Left renal pelvis (tissue), 4 donors: ENCODE results near the gene KIAA0319L. TPM values are rescaled to one million over a fixed set of nuclear protein-coding genes. Genes with fewer than 3 reads are reported as not detected.
"Not testable (repeated sequence)": the region's sequence is repeated elsewhere in the genome, so short reads cannot be mapped to it uniquely, and the experiment has no call there.

Source experiments
- DNase-seq, 4 donors: peaks; one replicate each; pipeline ENCODE4 v3.0.0-alpha.2; 2013; ENCODE audit warnings: low read depth in 4 of 4, low spot score in 3 of 4
- polyA plus RNA-seq, 4 donors: library from polyadenylated mRNA; unstranded; fragments of 120-200 nt; gene quantifications; one replicate each; pipeline ENCODE4 v1.2.1, GENCODE V29; 2013; ENCODE audit not compliant: insufficient read length in 4 of 4

KIAA0319L gene
- 10 to 100 TPM; 40.7 to 72.8 (median 62.3) TPM for polyA plus RNA-seq

DNA sequence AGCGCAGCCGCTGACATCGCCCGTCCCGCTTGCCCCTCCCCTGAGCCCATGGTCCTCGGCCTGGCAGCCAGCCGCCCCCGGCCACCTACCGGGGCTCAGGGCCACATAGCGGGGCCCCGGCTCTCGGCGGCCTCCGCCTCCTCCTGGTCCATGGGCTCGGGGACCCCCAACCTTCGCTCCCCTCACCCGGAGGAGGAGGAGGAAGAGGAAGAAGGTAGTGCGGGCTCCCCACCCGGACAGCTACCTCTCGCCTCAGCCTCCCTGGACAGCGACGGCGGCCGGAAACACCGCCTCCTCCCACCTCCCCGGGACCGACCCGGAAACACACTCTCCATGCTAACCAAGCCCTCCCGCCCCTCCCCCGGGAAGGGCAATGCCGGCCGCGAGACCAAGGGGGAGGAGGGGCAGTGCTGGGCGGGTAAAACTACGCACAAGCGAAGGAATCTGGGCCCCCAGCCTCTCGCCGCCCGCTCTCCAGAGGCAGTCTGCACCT lies at the start of gene KIAA0319L:
Gene KIAA0319L, minus strand, starts transcription at position 286 of the 493 bp plus-strand sequence. CDS start 2,912 bp downstream, outside the sequence.
- peak in 1 of 4 donors; percentile 78 for DNase-seq

DNA sequence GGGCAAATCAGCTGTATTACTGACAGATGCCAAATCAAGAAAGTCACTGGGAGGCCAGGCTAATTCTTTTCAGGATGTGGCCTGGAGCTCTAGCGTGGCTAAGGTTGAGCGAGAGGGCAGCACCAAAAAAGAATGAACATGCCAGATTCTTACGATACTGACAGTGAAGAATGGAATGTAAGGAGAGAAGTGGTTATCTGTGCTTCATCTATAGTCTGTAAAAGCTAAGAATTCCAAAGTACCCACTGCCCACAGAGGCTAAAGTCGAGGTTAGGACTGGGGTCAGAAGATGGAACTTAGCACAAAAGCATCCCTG lies 48.6 kb upstream of the KIAA0319L start:
- DNase-seq: no peak

DNA sequence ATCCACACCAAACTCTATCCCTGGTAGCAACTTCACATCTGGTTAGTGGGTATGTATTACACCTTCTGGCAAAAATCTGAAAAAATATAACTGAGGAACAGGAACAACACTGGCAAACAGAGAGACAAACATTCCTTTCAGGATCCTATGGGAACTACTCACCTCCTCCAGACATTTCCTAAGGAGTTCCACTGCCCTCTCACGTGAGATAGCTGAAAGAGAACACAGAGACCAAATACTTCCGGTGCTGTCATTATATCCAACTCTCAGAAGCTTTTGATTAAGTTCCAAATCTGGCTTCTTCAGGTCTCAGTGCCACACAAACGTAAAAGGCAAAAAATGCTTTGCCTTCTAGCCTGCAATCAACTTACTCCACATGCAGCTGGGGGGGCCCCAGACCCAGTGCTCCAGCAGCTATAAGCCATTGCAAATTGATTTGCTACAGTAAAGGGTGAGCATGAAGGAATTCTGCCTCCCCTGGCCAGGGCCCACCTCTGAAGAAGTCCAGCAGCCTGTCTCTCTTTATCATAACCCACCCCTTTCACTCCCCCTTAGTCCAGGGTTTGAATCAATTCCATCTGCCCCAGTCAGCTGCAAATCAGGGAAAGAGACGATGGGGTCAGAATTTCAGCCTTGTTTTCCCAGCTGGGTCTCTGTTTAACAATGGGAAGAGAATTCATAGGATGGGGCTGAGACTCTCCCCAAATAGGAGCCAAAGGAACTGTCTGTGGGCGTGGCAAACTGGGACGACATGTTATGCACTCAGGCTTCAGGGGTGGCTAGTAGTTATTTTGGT lies 48.1 kb upstream of the KIAA0319L start:
- no peak for DNase-seq

DNA sequence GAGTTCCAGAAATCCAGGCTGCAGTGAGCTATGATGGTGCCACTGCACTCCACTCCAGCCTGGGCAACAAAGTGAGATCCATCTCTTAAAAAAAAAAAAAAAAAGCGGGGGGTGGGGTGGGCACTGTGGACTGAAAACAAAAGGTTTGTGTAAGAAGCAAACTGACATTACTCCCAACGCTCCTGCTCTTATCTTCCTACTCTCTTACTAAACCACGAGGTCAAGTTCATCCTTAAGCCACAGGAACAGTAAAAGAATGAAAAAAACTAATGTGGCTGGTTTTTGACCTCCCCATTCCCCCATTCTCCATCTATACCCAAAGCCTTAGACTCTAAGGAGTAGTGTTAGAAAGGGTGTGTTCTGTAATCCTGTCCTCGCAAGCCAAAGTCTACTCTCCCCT lies 46.7 kb upstream of the KIAA0319L start:
- DNase-seq: no peak

DNA sequence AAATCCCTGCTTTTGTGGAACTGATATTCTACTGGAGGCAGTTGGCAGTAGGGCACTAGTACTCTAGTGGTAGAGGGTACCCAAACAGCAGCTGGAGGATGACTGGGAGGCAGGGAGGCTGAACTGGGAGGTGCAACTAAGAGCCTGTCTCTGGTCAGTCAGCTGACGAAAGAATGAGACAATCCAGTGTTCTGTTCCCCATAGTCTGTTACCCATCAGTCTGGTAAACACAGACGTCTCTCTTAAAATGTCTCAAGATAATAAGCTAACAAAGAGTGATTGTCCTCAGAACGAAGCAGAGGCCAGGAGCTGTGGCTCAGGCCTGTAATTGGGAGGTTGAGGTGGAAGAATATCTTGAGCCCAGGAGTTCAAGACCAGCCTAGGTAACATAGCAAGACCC lies 46.3 kb upstream of the KIAA0319L start:
- no peak for DNase-seq

DNA sequence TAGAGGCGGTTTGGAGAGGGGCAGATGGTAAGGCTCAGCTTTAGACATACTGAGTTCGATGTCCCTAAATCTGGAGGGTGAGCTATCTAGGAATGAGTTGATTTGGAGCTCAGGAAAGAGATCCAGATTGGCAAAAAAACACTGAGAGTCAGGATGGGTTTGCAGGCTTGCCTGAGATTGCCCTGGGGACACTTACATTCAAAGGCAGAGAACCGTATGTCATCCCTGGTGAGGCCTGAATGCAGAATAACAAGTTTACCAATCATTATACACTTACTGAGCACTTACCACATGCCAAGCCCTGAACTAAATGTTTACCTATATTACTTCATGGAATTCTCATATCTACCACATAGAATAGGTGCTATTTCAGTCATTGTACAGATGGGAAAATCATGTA lies 43.4 kb upstream of the KIAA0319L start:
- DNase-seq: no peak

DNA sequence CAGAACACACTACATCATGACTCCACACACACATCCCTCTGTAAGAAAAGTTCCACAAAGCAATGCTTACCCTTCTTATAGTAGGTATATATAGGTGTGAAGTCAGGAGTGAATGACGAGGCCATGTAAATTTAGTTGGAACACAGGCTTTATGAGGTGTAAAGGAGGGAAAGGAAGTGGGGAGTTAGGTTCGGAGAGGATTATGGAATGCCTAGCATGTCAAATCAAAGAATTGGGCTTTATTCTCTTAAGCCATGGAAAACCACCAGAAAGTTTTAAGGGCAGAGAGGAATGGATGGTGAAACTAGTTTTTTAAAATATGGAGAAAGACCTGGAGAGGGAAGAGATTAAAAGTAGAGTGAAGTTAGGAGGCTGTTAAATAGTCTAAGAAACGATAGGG lies 42.2 kb upstream of the KIAA0319L start:
- no peak for DNase-seq

DNA sequence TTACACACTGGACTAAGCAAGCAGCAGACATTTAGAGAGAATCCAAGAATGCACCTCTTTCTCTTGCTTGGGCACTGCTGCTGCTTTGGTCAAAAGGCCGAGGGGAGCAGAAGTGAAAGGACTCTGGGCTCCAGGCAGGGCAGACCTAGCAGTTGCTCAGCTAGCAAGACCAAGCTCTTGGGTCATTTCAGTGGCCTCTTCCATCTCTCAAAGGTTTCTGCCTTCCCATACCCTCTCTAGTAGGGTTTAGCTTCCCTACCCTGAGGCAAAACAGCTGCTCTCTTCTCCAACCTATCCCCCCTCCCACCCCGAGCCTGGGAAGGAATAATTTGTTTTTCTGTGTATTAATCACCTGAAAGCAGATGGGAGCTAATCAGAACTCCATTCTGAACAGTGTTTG lies 41.7 kb upstream of the KIAA0319L start:
- DNase-seq: no peak

DNA sequence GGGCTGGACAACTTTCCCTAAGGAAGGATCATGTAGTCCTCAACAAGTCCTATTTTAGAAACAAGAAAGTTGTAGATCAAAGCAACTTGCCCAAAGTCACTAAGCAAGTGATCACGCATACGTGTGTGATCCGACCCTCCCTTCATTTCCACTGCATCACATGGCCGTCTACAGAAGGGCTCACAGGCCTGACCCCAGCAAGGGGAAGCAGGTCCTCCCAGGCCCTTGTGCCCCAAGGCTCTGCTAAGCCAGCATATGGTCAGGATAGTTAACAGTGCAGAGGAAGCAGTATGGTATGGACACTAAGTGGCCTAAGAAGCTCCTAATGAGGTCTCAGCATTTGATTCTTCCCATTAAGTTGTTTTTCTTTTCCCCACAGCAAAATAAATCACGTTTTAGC lies 40.7 kb upstream of the KIAA0319L start:
- DNase-seq: no peak

DNA sequence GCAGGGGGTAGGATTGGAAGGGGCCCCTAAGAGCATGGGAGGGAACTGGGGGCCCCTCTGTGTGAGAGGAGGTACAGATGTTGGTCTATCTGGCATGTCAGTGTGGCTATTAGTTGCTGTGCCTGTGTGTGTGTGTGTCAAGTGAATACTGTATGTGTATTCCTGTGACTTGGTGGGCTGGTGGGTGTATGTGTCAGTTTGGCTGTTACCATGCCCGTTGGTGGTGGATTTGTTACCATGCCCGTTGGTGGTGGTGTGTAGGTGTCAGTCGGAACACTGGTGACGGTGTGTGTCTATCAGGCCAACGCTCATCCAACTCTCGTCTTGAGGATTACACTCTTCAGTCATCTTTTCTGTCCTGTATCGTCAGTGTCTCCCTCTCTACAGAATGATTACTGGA lies 38.5 kb upstream of the KIAA0319L start:
- no peak for DNase-seq

DNA sequence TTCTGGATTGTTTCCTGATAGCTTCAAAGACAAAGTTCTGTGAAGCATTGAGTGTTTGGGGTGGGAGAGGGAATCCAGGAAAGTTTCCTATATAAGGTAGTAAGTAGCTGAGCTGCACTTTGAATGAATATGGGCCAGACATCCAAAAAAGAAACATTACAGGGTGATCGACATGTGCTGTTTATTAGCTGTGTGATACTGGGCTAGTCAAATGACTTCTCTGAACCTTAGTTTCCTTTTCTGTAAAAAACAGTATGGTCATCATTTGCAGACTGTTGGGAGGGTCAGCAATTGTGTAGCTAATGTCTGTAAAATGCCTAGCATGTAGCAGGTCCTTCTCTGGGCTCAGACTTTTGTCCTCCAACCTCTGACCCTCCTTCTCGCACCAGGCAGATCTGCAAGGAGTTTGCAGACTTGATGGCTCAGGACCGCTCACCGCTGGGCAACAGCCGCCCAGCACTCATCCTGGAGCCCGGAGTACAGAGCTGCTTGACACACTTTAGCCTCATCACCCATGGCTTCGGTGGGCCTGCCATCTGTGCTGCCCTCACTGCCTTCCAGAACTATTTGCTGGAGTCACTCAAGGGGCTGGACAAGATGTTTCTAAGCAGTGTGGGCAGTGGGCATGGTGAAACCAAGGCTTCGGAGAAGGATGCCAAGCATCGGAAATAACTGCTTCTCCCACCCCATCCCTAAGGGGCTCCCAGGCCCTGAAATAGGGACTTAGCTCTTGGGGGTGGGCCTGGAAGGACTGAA lies 37.0 kb upstream of the KIAA0319L start:
- DNase-seq: no peak

DNA sequence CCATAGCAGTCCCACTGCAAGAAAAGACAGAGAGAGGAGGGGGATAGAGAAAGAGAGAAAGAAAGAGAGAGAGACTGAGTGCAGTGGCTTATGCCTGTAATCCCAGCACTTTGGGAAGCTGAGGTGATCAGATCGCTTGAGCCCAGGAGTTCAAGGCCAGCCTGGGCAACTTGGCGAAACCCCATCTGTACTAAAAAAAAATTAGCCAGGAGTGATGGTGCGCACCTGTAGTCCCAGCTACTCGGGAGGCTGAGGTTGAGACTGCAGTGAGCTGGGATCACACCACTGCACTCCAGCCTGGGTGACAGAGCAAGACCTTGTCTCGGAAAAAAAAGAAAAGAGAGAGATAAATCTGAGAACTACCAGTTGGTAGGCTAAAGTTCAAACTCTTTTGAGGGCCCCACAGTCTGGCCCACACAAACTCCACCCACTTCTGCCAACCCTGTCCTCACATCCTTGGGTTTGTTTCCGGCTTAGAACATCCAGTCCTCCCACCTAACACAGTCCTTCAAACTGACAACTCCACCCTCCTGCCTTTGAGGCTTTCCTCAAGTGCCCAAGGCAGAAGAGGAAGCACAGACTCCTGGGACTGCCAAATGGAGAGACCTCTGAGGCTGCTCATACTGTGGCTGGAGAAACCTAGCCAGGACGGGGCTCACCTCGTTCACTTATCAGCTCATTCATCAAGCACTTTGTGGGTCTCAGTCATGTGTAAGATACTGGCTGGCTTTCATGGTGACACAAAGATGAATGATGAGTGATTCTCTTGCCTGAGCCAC lies 36.0 kb upstream of the KIAA0319L start:
- DNase-seq: no peak

DNA sequence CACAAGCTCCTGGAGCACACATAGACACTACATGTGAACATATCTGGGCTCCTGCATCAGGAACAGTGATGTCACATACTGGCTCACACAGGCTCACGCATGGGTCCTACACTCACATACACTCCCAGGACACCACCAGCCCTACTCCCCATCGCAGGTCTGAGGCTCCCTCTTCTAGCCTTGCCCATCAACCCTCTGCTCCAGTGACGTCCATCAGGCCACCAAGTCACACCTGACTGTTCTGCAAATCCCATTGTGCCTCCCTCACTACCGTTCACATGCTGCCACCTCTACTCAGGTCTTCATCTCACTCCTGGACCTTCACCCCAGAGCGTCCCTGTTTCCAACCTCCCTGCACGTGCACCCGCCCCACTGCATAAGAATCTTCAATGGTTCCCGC lies 34.0 kb upstream of the KIAA0319L start:
- no peak for DNase-seq

DNA sequence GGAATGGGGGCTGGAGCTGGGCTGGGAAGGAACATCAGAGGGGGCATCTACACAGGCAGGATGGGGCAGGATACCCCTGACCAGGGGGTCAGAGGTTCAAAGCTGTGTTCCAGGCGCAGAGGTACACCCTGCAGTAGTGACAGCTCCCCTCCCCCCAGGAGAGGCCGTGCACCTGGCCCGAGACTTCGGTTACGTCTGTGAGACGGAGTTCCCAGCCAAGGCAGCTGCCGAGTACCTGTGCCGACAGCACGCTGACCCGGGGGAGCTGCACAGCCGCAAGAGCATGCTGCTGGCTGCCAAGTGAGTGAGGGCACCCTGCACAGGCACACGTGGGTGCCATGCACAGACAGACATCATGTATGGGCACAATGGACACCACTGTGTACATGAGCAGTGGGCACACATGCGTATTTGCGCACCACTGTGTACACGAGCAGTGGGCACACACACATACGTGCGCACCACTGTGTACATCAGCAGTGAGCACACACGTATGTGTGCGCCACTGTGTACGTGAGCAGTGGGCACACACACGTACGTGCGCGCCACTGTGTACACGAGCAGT lies 33.4 kb upstream of the KIAA0319L start:
- no peak for DNase-seq

DNA sequence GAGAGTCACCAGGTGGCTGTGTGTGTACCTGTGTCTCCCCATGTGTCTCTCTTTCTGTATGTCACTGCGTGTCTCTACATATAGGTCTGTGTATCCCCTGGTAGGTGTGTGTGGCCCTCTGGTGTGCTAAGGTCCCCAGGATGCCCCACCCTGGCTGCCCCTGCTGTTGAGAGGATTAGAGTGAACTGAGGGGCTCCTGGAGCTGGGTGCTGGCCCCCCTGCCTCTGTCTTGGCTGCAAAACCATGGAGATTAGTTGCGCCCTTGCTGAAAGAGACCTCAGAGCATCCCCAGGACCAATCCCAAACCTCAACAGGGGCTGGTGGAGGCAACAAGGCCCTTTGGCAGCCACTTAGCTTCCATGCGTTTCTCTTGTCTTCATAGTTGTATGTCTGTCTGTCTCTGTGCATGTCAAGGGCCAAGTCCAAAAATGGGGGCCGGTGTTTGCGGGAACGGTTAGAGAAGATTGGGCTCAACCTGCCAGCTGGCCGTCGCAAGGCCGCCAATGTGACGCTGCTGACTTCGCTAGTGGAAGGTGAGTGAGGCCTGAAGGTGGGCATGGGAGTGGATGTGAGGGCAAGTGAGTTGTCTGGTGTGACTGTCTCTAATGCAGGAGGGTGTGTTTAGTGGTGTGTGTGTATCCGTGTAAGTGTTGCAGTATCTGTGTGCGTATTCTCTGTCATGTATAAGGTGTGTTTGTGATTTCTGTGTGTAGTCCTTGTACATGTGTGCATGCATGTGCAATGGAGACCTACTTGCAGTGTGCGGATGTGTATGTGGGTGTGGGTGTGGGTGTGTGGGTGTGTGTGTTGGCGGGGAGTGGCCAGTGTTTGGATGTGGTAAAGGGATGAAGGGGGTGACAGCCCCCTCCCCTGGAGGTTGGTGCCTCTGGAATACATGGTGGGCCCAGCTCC lies 32.6 kb upstream of the KIAA0319L start:
- DNase-seq: no peak

DNA sequence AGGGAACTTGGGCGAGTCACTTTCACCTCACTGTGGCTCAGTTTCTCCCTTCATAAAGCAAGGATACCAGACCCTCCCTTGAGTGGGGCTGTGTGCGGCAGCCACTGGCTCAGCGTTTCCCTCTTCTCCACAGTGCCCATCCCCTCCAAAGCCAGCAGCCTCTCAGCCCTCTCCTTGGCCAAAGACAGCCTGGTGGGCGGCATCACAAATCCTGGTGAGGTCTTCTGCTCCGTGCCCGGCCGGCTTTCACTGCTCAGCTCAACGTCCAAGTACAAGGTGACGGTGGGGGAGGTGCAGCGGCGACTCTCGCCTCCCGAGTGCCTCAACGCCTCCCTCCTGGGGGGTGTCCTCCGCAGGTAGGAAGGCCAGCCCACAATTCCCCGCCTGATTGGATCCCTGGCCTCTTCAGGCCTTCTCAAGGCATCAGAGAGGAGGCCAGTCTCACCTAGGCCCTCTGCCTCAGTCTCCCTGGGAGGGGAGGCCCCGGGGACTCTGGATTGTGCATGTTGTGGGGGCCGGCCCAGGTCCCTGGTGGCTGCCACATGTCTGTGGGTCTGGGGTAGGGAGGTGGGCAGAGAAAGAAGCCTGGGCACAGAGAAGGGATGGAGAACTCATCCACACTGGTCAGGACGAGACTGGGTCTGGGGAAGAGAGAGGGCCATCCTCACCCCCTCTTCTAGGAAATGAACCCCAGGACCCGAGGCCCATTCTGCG lies 31.2 kb upstream of the KIAA0319L start:
- no peak for DNase-seq

DNA sequence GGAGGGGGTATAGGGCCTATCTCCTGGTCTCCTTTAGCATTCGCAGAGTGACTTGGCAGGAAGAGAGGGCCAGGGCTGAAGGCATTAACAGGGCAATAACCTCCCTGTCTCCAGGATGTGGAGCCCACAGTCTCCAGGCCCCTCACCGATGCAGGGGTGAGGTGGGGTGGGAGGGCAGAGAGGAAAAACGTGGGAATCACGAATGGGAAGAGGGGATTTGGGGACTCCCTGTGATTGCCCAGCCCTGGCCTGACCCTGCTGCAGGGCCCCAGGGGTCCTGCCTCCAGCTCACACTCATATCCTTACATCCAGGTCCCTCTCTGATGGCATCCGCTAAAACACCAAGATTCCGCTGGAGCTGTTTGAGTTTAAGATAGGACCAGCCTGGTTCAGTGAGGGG lies 30.5 kb upstream of the KIAA0319L start:
- no peak for DNase-seq

DNA sequence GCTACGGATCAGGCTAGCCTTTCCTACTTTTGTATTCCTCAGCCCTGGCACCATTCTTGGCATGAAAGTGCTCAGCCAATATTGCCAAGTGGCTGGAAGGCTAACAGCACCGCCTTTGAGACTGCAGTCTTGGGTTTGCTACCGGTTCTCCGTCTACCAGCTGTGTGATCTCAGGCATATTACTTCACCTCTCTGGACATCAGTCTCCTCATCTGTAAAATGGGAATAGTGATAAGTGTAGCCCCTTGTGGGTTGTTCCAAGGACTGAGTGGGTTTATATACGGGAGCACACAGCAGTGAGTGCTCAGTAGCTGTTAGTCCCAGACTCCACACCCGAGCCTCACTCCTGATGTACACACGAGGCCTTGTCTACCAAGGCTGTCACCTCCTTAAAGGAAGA lies 29.6 kb upstream of the KIAA0319L start:
- no peak for DNase-seq

DNA sequence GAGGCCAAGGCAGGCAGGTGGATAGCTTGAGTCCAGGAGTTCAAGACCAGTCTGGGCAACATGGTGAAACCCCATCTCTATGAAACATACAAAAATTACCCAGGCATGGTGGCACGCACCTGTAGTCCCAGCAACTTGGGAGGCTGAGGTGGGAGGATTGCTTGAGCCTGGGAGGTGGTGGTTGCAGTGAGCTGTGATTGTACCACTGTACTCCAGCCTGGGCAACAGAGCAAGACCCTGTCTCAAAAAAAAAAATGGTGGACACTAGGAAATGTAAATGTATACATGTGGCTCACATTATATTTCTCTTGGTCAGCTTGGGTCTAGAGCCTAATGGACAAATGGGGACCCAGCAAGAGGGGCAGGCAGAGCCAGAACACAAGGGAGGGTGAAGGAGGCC lies 28.6 kb upstream of the KIAA0319L start:
- DNase-seq: not testable (repeated sequence)
